GM12875 (cell line): Measurements from ENCODE around the gene PACSIN1.

ENCODE experiments used
- H3K4me3 ChIP-seq: one replicate; pipeline ENCODE4 v1.5.1; 2011; ENCODE audit warnings: low read depth, low read length, control low read depth
- TF ChIP-seq, protein P1 (sequence below): IDR thresholded peaks from 2 replicates; pipeline ENCODE4 v1.5.1; 2011; ENCODE audit warnings: low read depth, mild to moderate bottlenecking, control low read depth, inconsistent platforms, low read length, moderate library complexity, borderline replicate concordance; ENCODE audit not compliant: insufficient read depth

Gene PACSIN1

DNA sequence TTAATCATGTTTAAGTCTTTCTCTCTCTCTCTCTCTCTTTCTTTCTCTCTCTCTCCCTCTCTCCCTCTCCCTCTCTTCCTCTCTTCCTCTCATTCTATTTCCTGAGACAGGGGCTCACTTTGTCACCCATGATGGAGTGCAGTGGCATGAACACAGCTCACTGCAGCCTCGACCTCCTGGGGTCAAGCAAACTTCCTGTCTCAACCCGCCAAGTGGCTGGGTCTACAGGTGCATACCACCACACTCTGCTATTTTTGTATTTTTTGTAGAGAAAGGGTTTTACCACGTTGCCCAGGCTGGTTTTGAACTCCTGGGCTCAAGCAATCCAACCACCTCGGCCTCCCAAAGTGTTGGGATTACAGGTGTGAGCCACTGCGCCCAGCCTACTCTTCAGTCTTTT lies 24.4 kb upstream of the PACSIN1 start:
- no peak overlapping the region for H3K4me3 ChIP-seq
- TF ChIP-seq, protein P1, sequence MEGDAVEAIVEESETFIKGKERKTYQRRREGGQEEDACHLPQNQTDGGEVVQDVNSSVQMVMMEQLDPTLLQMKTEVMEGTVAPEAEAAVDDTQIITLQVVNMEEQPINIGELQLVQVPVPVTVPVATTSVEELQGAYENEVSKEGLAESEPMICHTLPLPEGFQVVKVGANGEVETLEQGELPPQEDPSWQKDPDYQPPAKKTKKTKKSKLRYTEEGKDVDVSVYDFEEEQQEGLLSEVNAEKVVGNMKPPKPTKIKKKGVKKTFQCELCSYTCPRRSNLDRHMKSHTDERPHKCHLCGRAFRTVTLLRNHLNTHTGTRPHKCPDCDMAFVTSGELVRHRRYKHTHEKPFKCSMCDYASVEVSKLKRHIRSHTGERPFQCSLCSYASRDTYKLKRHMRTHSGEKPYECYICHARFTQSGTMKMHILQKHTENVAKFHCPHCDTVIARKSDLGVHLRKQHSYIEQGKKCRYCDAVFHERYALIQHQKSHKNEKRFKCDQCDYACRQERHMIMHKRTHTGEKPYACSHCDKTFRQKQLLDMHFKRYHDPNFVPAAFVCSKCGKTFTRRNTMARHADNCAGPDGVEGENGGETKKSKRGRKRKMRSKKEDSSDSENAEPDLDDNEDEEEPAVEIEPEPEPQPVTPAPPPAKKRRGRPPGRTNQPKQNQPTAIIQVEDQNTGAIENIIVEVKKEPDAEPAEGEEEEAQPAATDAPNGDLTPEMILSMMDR: no peak

DNA sequence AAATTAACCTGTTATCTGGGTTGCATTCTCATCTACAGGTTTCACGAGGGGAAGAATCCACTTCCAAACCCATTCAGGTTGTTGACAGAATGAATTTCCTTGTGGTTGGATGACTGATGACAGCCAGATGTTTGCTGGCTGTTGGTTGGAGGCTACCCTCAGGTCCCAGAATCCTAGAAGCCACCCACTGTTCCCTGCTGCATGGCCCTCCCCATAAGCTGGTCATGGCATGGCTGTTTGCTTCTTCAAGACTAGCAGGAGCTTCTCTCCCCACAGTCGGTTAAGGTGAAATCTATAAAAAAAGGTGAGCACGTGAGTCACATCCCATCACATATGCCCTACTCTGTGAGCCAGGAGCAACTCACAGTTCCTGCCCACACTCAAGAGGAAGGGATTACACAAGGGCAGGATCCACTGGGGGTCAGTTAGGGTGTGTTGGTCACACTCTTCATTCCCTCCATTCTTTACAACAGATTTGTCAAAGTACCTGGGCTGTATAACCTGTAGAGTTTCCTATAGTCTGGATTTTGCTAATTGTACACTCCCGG lies 20.5 kb upstream of the PACSIN1 start:
- H3K4me3 ChIP-seq: no peak overlapping the region
- TF ChIP-seq, protein P1: no peak

DNA sequence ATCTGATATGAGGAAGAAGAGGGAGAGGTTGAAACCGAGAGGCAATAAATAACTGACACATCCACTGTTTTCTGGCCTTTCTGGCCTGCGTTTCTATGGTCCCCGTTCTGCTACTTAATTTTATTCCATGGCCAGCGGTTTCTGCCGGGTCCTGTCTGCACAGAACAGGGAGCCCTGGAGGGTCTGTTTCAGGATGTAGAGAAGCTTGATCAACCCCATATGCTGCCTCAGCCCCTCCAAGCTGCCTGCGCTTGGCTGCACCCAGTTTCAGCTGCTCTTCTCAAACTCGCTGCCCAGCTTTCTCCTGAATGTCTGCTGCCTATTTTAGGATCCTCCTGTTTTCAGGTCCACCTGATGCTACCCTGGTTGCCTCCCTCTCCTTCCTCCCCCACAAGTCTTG lies 18.5 kb upstream of the PACSIN1 start:
- H3K4me3 ChIP-seq: no peak overlapping the region
- TF ChIP-seq, protein P1: no peak

DNA sequence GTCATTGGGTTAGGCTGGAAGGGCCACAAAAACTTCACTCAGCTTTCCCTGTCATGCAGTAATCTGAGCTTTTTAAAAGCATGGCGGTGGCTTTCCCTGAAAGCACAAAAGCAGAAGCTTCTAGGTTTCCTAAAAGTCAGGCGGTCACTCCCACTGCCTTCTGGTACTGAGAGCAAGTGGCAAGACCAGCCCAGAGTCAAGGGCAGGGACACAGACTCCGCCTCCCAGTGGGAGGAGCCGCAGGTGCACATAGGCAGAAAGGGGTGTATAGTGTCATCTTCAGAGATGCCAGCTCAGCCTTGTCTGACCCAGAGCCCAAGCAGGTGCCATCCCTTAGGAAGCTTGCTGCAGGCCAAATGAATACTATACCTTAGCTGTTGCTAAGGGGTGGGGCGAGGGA lies 18.0 kb upstream of the PACSIN1 start:
- H3K4me3 ChIP-seq: no peak overlapping the region
- TF ChIP-seq, protein P1: no peak

DNA sequence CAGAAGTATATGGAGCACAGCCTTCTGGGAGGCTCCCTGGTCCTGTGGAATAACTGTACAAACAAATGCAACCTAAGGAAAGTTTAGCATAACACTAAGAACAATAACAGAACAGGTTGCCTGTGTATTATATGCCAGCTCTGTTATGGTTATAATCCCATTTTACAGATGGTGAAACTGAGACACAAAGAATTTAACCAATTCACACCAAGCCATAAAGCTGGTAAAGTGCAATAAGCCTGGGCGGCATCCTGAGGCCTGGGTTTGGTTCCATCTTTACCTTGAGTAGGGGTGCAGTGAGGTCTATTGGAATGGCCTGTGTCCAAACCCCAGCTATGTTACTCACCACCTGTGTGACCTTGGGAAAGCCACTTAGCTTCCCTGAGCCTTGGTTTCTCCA lies 14.7 kb upstream of the PACSIN1 start:
- H3K4me3 ChIP-seq: no peak overlapping the region

DNA sequence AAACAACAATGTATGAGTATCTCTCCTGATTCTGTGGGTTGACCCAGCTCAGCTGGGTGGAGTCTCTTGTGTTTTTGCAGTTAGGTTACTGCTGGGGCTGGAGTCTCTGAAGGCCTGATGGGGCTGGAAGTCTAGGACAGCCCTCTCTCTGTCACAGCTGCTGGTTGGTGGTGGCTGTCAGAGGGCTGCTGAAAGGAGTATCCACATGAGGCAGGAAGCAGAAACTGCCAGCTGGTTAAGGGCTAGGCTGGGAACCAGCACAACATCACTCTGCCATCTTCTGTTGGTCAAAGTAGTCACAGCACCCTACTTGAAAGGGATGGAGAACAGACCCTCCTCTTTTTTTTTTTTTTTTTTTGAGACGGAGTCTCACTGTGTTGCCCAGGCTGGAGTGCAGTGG lies 10.0 kb upstream of the PACSIN1 start:
- TF ChIP-seq, protein P1: no peak
- no peak overlapping the region for H3K4me3 ChIP-seq

More for the DNA sequence above, 14.7 kb upstream of the PACSIN1 start:
- TF ChIP-seq, protein P1: no peak

DNA sequence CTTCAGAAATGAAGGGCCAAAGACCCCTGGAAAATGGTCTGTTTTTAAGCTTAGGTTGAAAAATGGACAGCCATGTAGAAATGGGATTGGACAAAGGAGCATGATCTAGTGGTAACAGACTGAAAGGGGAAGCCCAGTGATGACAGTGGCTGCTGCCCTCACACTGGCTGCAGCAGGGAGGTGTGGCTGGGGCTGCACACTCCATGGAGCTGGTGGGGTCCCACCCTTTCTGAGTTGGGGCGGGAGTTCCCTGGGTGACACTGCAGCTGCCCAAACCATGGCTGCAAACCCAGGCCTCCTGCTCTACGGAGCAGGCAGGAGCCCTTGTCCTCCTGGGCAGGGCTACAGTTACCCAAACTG lies 8.5 kb upstream of the PACSIN1 start:
- H3K4me3 ChIP-seq: no peak overlapping the region
- TF ChIP-seq, protein P1: no peak
